ENCODE results near the gene MAML3.

MAML3 gene

DNA sequence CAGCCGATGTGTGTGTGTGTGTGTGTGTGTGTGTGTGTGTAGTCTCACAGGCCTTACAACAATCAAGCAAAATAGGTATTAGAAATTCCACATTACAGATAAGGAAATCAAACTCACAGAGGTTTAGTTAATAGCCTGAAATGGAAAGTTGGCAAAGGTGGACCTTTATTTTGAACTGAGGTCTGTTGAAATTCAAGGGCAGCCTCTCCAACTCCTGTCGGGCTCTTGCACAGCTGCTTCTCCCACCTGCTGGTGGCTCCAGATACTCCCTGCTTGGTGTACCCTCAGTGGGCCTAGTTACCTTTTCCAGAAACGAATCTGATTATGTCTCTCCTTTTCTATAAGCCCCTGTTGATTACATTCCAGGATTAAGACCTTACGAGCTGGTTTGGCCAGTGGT lies 292.5 kb downstream of the MAML3 start:
- TF ChIP-seq, protein P1, sequence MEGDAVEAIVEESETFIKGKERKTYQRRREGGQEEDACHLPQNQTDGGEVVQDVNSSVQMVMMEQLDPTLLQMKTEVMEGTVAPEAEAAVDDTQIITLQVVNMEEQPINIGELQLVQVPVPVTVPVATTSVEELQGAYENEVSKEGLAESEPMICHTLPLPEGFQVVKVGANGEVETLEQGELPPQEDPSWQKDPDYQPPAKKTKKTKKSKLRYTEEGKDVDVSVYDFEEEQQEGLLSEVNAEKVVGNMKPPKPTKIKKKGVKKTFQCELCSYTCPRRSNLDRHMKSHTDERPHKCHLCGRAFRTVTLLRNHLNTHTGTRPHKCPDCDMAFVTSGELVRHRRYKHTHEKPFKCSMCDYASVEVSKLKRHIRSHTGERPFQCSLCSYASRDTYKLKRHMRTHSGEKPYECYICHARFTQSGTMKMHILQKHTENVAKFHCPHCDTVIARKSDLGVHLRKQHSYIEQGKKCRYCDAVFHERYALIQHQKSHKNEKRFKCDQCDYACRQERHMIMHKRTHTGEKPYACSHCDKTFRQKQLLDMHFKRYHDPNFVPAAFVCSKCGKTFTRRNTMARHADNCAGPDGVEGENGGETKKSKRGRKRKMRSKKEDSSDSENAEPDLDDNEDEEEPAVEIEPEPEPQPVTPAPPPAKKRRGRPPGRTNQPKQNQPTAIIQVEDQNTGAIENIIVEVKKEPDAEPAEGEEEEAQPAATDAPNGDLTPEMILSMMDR (IDR thresholded peaks at IDR 0.05; ENCODE audit: low read length, missing control alignments), result no peak
- no peak for DNase-seq (ENCODE audit: low read depth)
- no peak overlapping the region for H3K4me3 ChIP-seq (replicated peaks; ENCODE audit: low read depth, low read length)

DNA sequence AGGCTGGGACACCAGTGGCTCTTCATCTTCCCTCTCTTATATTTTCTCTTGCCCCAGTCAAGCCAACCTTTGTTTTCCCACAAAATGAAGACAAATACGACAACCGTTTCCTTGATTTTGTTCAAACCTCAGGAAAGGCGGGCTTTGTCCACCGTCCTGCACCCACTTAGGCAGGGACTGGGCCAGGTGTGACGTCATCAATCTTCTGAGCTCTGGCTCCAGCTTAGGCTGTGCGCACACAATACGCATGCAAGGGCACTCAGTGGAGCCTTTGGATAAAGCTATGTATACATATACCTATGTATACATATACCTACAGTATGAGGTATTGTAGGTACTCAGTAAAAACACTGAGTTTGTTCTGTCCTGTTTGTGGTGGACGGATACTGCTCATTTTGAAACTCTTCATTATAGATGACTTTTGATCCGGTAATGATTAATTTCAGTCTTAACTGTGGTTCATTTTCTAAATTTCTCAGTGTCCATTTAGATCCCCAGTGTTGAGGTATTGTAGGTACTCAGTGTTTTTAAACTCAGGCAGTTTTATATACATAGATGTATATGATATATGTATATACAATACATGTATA lies 293.5 kb downstream of the MAML3 start:
- DNase-seq (ENCODE audit: low read depth), result no peak
- no peak overlapping the region for H3K4me3 ChIP-seq (replicated peaks; ENCODE audit: low read depth, low read length)
- TF ChIP-seq, protein P1 (IDR thresholded peaks at IDR 0.05; ENCODE audit: low read length, missing control alignments), result no peak

DNA sequence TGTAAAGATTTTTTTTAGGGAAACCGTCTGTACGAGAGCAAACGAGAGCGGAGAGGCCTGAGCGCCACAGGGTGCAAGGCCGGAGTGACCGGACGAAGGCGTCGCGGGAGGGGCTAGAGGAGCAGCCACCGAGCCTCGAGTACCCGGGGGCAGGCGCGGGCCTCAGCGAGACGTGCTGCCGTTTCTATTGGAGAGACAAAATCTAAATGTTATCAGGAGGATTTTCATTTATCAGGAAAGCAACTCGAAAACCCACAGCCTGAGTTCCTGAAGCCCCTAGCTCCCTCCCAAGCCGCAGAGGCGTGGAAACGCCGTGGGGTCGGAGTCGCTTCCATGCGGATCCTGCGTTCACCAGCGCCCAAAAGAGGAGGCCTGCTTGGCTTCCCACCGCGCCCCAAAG lies 294.1 kb downstream of the MAML3 start:
- TF ChIP-seq, protein P1 (IDR thresholded peaks at IDR 0.05; ENCODE audit: low read length, missing control alignments), result no peak
- no peak for DNase-seq (ENCODE audit: low read depth)
- no peak overlapping the region for H3K4me3 ChIP-seq (replicated peaks; ENCODE audit: low read depth, low read length)

DNA sequence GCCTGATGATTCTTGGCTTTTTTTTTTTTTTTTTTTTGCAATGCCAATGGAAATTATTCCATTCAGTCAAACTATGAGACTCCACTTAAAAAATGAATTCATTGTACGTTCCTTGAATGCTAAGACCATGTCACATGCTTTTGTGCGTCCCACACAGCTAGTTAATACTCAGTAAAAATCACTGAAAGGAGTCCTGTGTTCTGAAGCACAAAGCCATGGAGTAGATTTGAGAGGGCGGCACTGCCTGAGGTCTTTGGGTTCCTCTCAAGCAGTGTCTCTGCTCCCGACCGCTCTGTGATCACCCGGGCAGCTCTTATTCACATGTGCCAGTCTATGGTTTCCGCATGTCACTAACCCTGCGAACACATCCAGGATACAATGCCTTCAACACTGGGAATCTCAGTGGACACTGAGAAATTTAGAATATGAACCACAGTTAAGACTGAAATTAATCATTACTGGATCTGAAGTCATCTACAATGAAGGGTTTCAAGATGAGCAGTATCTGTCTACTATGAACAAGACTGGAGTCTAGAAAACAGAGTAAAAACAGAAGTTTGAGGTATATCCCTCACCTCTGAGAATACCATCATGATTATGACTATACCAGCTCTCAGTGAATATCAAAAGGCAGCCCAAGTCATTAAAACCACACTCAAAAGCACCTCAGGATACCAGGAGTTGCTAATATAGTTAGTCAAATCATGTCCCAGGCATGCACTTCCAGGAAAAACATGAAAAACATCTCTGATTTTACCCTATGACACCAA lies 295.4 kb downstream of the MAML3 start:
- no peak for DNase-seq (ENCODE audit: low read depth)
- H3K4me3 ChIP-seq (replicated peaks; ENCODE audit: low read depth, low read length), result no peak overlapping the region
- TF ChIP-seq, protein P1 (IDR thresholded peaks at IDR 0.05; ENCODE audit: low read length, missing control alignments), result no peak

DNA sequence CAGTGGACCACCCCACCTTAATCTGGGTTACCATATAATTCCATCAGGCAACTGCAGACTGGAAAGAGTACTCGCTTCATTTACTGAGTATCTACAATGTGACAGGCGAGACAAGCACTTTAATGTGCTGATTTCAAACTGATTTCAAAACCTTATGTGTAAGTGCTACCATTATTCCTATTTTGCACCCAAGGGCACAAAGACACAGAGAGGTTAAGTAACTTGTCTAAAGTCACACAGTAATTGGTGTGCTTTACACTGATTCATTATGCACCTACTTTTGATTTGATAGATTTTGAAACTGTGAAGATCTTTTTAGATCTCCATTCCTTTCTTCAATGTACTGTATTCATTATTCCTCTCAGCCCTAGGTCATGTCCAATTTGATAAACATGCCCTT lies 296.0 kb downstream of the MAML3 start:
- DNase-seq (ENCODE audit: low read depth), result no peak
- TF ChIP-seq, protein P1 (IDR thresholded peaks at IDR 0.05; ENCODE audit: low read length, missing control alignments), result no peak
- H3K4me3 ChIP-seq (replicated peaks; ENCODE audit: low read depth, low read length), result no peak overlapping the region

DNA sequence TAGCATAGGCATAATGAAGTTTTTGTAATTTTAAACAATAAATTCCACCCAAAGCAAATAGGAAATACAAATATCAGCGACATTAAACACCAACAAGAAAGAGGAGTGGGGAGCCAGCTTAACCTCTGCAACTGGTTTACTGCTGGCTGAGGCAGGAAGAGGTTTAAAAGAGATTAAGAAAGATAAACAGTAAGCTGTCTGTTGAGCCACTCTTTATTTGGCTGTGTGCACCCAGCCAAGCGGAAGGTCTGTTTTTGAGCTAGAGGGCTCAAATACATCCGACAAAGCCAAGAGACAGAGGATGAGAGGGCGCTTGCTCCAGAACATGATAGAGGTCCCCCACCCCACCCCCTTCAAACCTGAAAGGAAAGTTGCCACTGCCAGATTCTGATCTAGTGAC lies 297.0 kb downstream of the MAML3 start:
- no peak overlapping the region for H3K4me3 ChIP-seq (replicated peaks; ENCODE audit: low read depth, low read length)
- DNase-seq (ENCODE audit: low read depth), result no peak
- TF ChIP-seq, protein P1 (IDR thresholded peaks at IDR 0.05; ENCODE audit: low read length, missing control alignments), result no peak
